ENCODE data around the gene PABPC1L.

The PABPC1L gene

GRCh38 chr20:44912189-44912588, 2.3 kb downstream of the PABPC1L start:
- Mint-ChIP-seq H3K4me1 (ENCODE audit: low read depth) (peaks cover 30% of the 10 kb centered on the region), H3K9me3 (no peaks in the 10 kb centered on the region), H3K36me3 (ENCODE audit: low read depth) (peaks cover 35% of the 10 kb centered on the region), H3K27ac (no peak overlapping the region), H3K4me3 (no peak overlapping the region), H3K27me3 (no peaks in the 10 kb centered on the region)
- intact Hi-C loops (cut with micrococcal nuclease): no loop called here

- Mint-ChIP-seq H3K27ac (no peak overlapping the region), H3K36me3 (ENCODE audit: low read depth) (peaks cover 25% of the 10 kb centered on the region), H3K27me3 (no peaks in the 10 kb centered on the region), H3K4me1 (ENCODE audit: low read depth) (peaks cover 16% of the 10 kb centered on the region), H3K4me3 (no peak overlapping the region), H3K9me3 (no peaks in the 10 kb centered on the region)
- intact Hi-C loops (cut with micrococcal nuclease): no loop called here
Observed at GRCh38 chr20:44914924-44915323, 5.1 kb downstream of the PABPC1L start.

- Mint-ChIP-seq H3K9me3 (no peaks in the 10 kb centered on the region), H3K4me1 (ENCODE audit: low read depth) (peaks cover 2% of the 10 kb centered on the region), H3K36me3 (ENCODE audit: low read depth) (peaks cover 30% of the 10 kb centered on the region), H3K27ac (no peak overlapping the region), H3K27me3 (no peaks in the 10 kb centered on the region), H3K4me3 (no peak overlapping the region)
- intact Hi-C loops (cut with micrococcal nuclease): no loop called here
Observed at GRCh38 chr20:44916586-44916985, 6.7 kb downstream of the PABPC1L start.

GRCh38 chr20:44917399-44917798, 7.5 kb downstream of the PABPC1L start:
- H3K9me3 Mint-ChIP-seq: no peaks in the 10 kb centered on the region
- no peak overlapping the region for H3K27ac Mint-ChIP-seq
- peaks cover 32% of the 10 kb centered on the region for H3K36me3 Mint-ChIP-seq (ENCODE audit: low read depth)
- H3K4me1 Mint-ChIP-seq (ENCODE audit: low read depth): no peaks in the 10 kb centered on the region
- no peak overlapping the region for H3K4me3 Mint-ChIP-seq
- intact Hi-C loops (cut with micrococcal nuclease): no loop called here
- no peaks in the 10 kb centered on the region for H3K27me3 Mint-ChIP-seq

- H3K4me3 Mint-ChIP-seq: no peak overlapping the region
- H3K27me3 Mint-ChIP-seq: no peaks in the 10 kb centered on the region
- H3K36me3 Mint-ChIP-seq (ENCODE audit: low read depth): peaks cover 34% of the 10 kb centered on the region
- H3K4me1 Mint-ChIP-seq (ENCODE audit: low read depth): no peaks in the 10 kb centered on the region
- no peak overlapping the region for H3K27ac Mint-ChIP-seq
- no peaks in the 10 kb centered on the region for H3K9me3 Mint-ChIP-seq
- intact Hi-C loops (cut with micrococcal nuclease): no loop called here
Observed at GRCh38 chr20:44918342-44918741, 8.5 kb downstream of the PABPC1L start.

- intact Hi-C loops (cut with micrococcal nuclease): no loop called here
- H3K9me3 Mint-ChIP-seq: no peaks in the 10 kb centered on the region
- H3K27me3 Mint-ChIP-seq: no peaks in the 10 kb centered on the region
- H3K4me1 Mint-ChIP-seq (ENCODE audit: low read depth): no peaks in the 10 kb centered on the region
- H3K4me3 Mint-ChIP-seq: no peak overlapping the region
- H3K36me3 Mint-ChIP-seq (ENCODE audit: low read depth): peaks cover 37% of the 10 kb centered on the region
- H3K27ac Mint-ChIP-seq: no peak overlapping the region
Observed at GRCh38 chr20:44918761-44919160, 8.9 kb downstream of the PABPC1L start.

GRCh38 chr20:44921447-44921846, 11.6 kb downstream of the PABPC1L start:
- no peaks in the 10 kb centered on the region for H3K4me1 Mint-ChIP-seq (ENCODE audit: low read depth)
- intact Hi-C loops (cut with micrococcal nuclease): no loop called here
- H3K36me3 Mint-ChIP-seq (ENCODE audit: low read depth): peaks cover 43% of the 10 kb centered on the region
- H3K9me3 Mint-ChIP-seq: no peaks in the 10 kb centered on the region
- no peaks in the 10 kb centered on the region for H3K27me3 Mint-ChIP-seq
- no peak overlapping the region for H3K27ac Mint-ChIP-seq
- H3K4me3 Mint-ChIP-seq: no peak overlapping the region

- Mint-ChIP-seq H3K36me3 (ENCODE audit: low read depth) (peaks cover 30% of the 10 kb centered on the region), H3K27ac (no peak overlapping the region), H3K4me1 (ENCODE audit: low read depth) (no peaks in the 10 kb centered on the region), H3K4me3 (no peak overlapping the region), H3K27me3 (no peaks in the 10 kb centered on the region), H3K9me3 (no peaks in the 10 kb centered on the region)
- intact Hi-C loops (cut with micrococcal nuclease): no loop called here
Observed at GRCh38 chr20:44924541-44924940, 14.7 kb downstream of the PABPC1L start.

- Mint-ChIP-seq H3K4me1 (ENCODE audit: low read depth) (no peaks in the 10 kb centered on the region), H3K27ac (no peak overlapping the region), H3K27me3 (no peaks in the 10 kb centered on the region), H3K9me3 (no peaks in the 10 kb centered on the region), H3K4me3 (no peak overlapping the region), H3K36me3 (ENCODE audit: low read depth) (peaks cover 43% of the 10 kb centered on the region)
- intact Hi-C loops (cut with micrococcal nuclease): no loop called here
Observed at GRCh38 chr20:44928595-44928994, 18.7 kb downstream of the PABPC1L start.

- Mint-ChIP-seq H3K27ac (no peak overlapping the region), H3K4me3 (no peak overlapping the region), H3K4me1 (ENCODE audit: low read depth) (no peaks in the 10 kb centered on the region), H3K36me3 (ENCODE audit: low read depth) (peaks cover 37% of the 10 kb centered on the region), H3K27me3 (no peaks in the 10 kb centered on the region), H3K9me3 (no peaks in the 10 kb centered on the region)
- intact Hi-C loops (cut with micrococcal nuclease): no loop called here
Observed at GRCh38 chr20:44930517-44931168, 20.8 kb downstream of the PABPC1L start.

- no peak overlapping the region for H3K27ac Mint-ChIP-seq
- H3K27me3 Mint-ChIP-seq: no peaks in the 10 kb centered on the region
- no peaks in the 10 kb centered on the region for H3K4me1 Mint-ChIP-seq (ENCODE audit: low read depth)
- intact Hi-C loops (cut with micrococcal nuclease): no loop called here
- H3K4me3 Mint-ChIP-seq: no peak overlapping the region
- H3K36me3 Mint-ChIP-seq (ENCODE audit: low read depth): peaks cover 44% of the 10 kb centered on the region
- H3K9me3 Mint-ChIP-seq: no peaks in the 10 kb centered on the region
Observed at GRCh38 chr20:44931911-44932310, 22.1 kb downstream of the PABPC1L start.

- Mint-ChIP-seq H3K36me3 (ENCODE audit: low read depth) (peaks cover 54% of the 10 kb centered on the region), H3K4me3 (no peak overlapping the region), H3K4me1 (ENCODE audit: low read depth) (no peaks in the 10 kb centered on the region), H3K27ac (no peak overlapping the region), H3K9me3 (no peaks in the 10 kb centered on the region), H3K27me3 (no peaks in the 10 kb centered on the region)
- intact Hi-C loops (cut with micrococcal nuclease): no loop called here
Observed at GRCh38 chr20:44932916-44933315, 23.1 kb downstream of the PABPC1L start.

GRCh38 chr20:44936510-44936909, 26.6 kb downstream of the PABPC1L start:
- Mint-ChIP-seq H3K36me3 (ENCODE audit: low read depth) (peaks cover 69% of the 10 kb centered on the region), H3K4me1 (ENCODE audit: low read depth) (no peaks in the 10 kb centered on the region), H3K4me3 (no peak overlapping the region), H3K27ac (no peak overlapping the region), H3K9me3 (no peaks in the 10 kb centered on the region), H3K27me3 (no peaks in the 10 kb centered on the region)
- intact Hi-C loops (cut with micrococcal nuclease): no loop called here

- no peaks in the 10 kb centered on the region for H3K27me3 Mint-ChIP-seq
- peaks cover 74% of the 10 kb centered on the region for H3K36me3 Mint-ChIP-seq (ENCODE audit: low read depth)
- no peak overlapping the region for H3K27ac Mint-ChIP-seq
- intact Hi-C loops (cut with micrococcal nuclease): no loop called here
- no peaks in the 10 kb centered on the region for H3K9me3 Mint-ChIP-seq
- H3K4me1 Mint-ChIP-seq (ENCODE audit: low read depth): no peaks in the 10 kb centered on the region
- H3K4me3 Mint-ChIP-seq: no peak overlapping the region
Observed at GRCh38 chr20:44938637-44939036, 28.8 kb downstream of the PABPC1L start.

GRCh38 chr20:44941120-44941691, 31.3 kb downstream of the PABPC1L start:
- Mint-ChIP-seq H3K4me3 (no peak overlapping the region), H3K27ac (no peak overlapping the region), H3K9me3 (no peaks in the 10 kb centered on the region), H3K36me3 (ENCODE audit: low read depth) (peaks cover 94% of the 10 kb centered on the region), H3K27me3 (no peaks in the 10 kb centered on the region), H3K4me1 (ENCODE audit: low read depth) (no peaks in the 10 kb centered on the region)
- intact Hi-C loops (cut with micrococcal nuclease): no loop called here
